Measurements from ENCODE around the gene PWWP2B.
A peak's percentile ranks its signal among the peaks of the same experiment; 100 is the strongest.

The PWWP2B gene

GRCh38 chr10:132417257-132417910 is 20.4 kb downstream of the PWWP2B start:
- Histone ChIP-seq H3K9me3 (ENCODE audit: control insufficient read depth, low read length) (no peaks in the 10 kb centered on the region), H3K4me3 (ENCODE audit: low read length) (no peak overlapping the region), H3K4me1 (ENCODE audit: control insufficient read depth, insufficient read depth, low read length) (peaks cover 15% of the 10 kb centered on the region), H3K27me3 (replicated peaks; ENCODE audit: control insufficient read depth, insufficient read depth, low read length) (no peaks in the 10 kb centered on the region), H3K9ac (ENCODE audit: low read length) (no peak overlapping the region), H3K36me3 (ENCODE audit: control insufficient read depth, insufficient read depth, low read length, severe bottlenecking) (peaks cover 9% of the 10 kb centered on the region)
- no peak for DNase-seq (ENCODE audit: low read depth)

GRCh38 chr10:132417957-132418441 is 21.0 kb downstream of the PWWP2B start:
- Histone ChIP-seq H3K4me1 (ENCODE audit: control insufficient read depth, insufficient read depth, low read length) (peaks cover 14% of the 10 kb centered on the region), H3K4me3 (ENCODE audit: low read length) (no peak overlapping the region), H3K36me3 (ENCODE audit: control insufficient read depth, insufficient read depth, low read length, severe bottlenecking) (peaks cover 9% of the 10 kb centered on the region), H3K9ac (ENCODE audit: low read length) (no peak overlapping the region), H3K27me3 (replicated peaks; ENCODE audit: control insufficient read depth, insufficient read depth, low read length) (no peaks in the 10 kb centered on the region), H3K9me3 (ENCODE audit: control insufficient read depth, low read length) (no peaks in the 10 kb centered on the region)
- no peak for DNase-seq (ENCODE audit: low read depth)

GRCh38 chr10:132418527-132419416 is 21.8 kb downstream of the PWWP2B start:
- peaks cover 9% of the 10 kb centered on the region for H3K36me3 ChIP-seq (ENCODE audit: control insufficient read depth, insufficient read depth, low read length, severe bottlenecking)
- no peak overlapping the region for H3K4me3 ChIP-seq (ENCODE audit: low read length)
- no peak overlapping the region for H3K9ac ChIP-seq (ENCODE audit: low read length)
- DNase-seq (ENCODE audit: low read depth), result no peak
- no peaks in the 10 kb centered on the region for H3K9me3 ChIP-seq (ENCODE audit: control insufficient read depth, low read length)
- H3K4me1 ChIP-seq (ENCODE audit: control insufficient read depth, insufficient read depth, low read length), result peaks cover 14% of the 10 kb centered on the region
- no peaks in the 10 kb centered on the region for H3K27me3 ChIP-seq (replicated peaks; ENCODE audit: control insufficient read depth, insufficient read depth, low read length)

- no peak overlapping the region for H3K9ac ChIP-seq (ENCODE audit: low read length)
- DNase-seq (ENCODE audit: low read depth), result no peak
- peaks cover 9% of the 10 kb centered on the region for H3K36me3 ChIP-seq (ENCODE audit: control insufficient read depth, insufficient read depth, low read length, severe bottlenecking)
- no peaks in the 10 kb centered on the region for H3K9me3 ChIP-seq (ENCODE audit: control insufficient read depth, low read length)
- H3K4me3 ChIP-seq (ENCODE audit: low read length), result no peak overlapping the region
- H3K27me3 ChIP-seq (replicated peaks; ENCODE audit: control insufficient read depth, insufficient read depth, low read length), result no peaks in the 10 kb centered on the region
- peaks cover 14% of the 10 kb centered on the region for H3K4me1 ChIP-seq (ENCODE audit: control insufficient read depth, insufficient read depth, low read length)
Measured at GRCh38 chr10:132419538-132420468, 22.8 kb downstream of the PWWP2B start.

GRCh38 chr10:132420469-132420980 is 23.5 kb downstream of the PWWP2B start:
- Histone ChIP-seq H3K36me3 (ENCODE audit: control insufficient read depth, insufficient read depth, low read length, severe bottlenecking) (peaks cover 3% of the 10 kb centered on the region), H3K9me3 (ENCODE audit: control insufficient read depth, low read length) (no peaks in the 10 kb centered on the region), H3K9ac (ENCODE audit: low read length) (peak overlapping the region; percentile 29), H3K27me3 (replicated peaks; ENCODE audit: control insufficient read depth, insufficient read depth, low read length) (no peaks in the 10 kb centered on the region), H3K4me1 (ENCODE audit: control insufficient read depth, insufficient read depth, low read length) (peaks cover 14% of the 10 kb centered on the region), H3K4me3 (ENCODE audit: low read length) (no peak overlapping the region)
- DNase-seq (ENCODE audit: low read depth), result no peak

- peak; percentile 85 for DNase-seq (ENCODE audit: low read depth)
- no peak overlapping the region for H3K4me3 ChIP-seq (ENCODE audit: low read length)
Measured at GRCh38 chr10:132420981-132421846, 24.2 kb downstream of the PWWP2B start.

GRCh38 chr10:132421847-132422751 is 25.1 kb downstream of the PWWP2B start:
- Histone ChIP-seq H3K9ac (ENCODE audit: low read length) (peak overlapping the region; percentile 85), H3K36me3 (ENCODE audit: control insufficient read depth, insufficient read depth, low read length, severe bottlenecking) (no peaks in the 10 kb centered on the region), H3K27me3 (replicated peaks; ENCODE audit: control insufficient read depth, insufficient read depth, low read length) (no peaks in the 10 kb centered on the region), H3K4me1 (ENCODE audit: control insufficient read depth, insufficient read depth, low read length) (peaks cover 14% of the 10 kb centered on the region), H3K9me3 (ENCODE audit: control insufficient read depth, low read length) (no peaks in the 10 kb centered on the region), H3K4me3 (ENCODE audit: low read length) (no peak overlapping the region)
- no peak for DNase-seq (ENCODE audit: low read depth)

More at GRCh38 chr10:132420981-132421846, 24.2 kb downstream of the PWWP2B start:
- Histone ChIP-seq H3K27me3 (replicated peaks; ENCODE audit: control insufficient read depth, insufficient read depth, low read length) (no peaks in the 10 kb centered on the region), H3K36me3 (ENCODE audit: control insufficient read depth, insufficient read depth, low read length, severe bottlenecking) (no peaks in the 10 kb centered on the region), H3K9ac (ENCODE audit: low read length) (peak overlapping the region; percentile 85), H3K9me3 (ENCODE audit: control insufficient read depth, low read length) (no peaks in the 10 kb centered on the region), H3K4me1 (ENCODE audit: control insufficient read depth, insufficient read depth, low read length) (peaks cover 14% of the 10 kb centered on the region)

GRCh38 chr10:132422903-132423825 is 26.2 kb downstream of the PWWP2B start:
- DNase-seq (ENCODE audit: low read depth), result no peak

More at GRCh38 chr10:132422903-132423825, 26.2 kb downstream of the PWWP2B start:
- H3K36me3 ChIP-seq (ENCODE audit: control insufficient read depth, insufficient read depth, low read length, severe bottlenecking), result peaks cover 9% of the 10 kb centered on the region
- H3K9ac ChIP-seq (ENCODE audit: low read length), result no peak overlapping the region
- peaks cover 14% of the 10 kb centered on the region for H3K4me1 ChIP-seq (ENCODE audit: control insufficient read depth, insufficient read depth, low read length)
- no peak overlapping the region for H3K4me3 ChIP-seq (ENCODE audit: low read length)
- H3K27me3 ChIP-seq (replicated peaks; ENCODE audit: control insufficient read depth, insufficient read depth, low read length), result no peaks in the 10 kb centered on the region
- H3K9me3 ChIP-seq (ENCODE audit: control insufficient read depth, low read length), result no peaks in the 10 kb centered on the region

Data from adipocyte (in vitro differentiated cells).